H9 (cell line): Measurements from ENCODE around the gene ZRANB1. TPM values are rescaled to one million over a fixed set of nuclear protein-coding genes. Genes with fewer than 3 reads are reported as not detected.
A peak's percentile ranks its signal among the peaks of the same experiment; 100 is the strongest.

ENCODE experiments used
- DNase-seq: peaks from one replicate; pipeline ENCODE4 v3.0.0-alpha.2; 2017
- H2AFZ ChIP-seq: one replicate; pipeline ENCODE4 v1.6.1; 2013; ENCODE audit warnings: mild to moderate bottlenecking, low read length, control low read depth, moderate library complexity
- H2AK5ac ChIP-seq: 2 replicates; pipeline ENCODE4 v1.6.1; 2013; ENCODE audit warnings: low read length, control low read depth, mixed read lengths; ENCODE audit not compliant: insufficient read length
- H2BK120ac ChIP-seq: one replicate; pipeline ENCODE4 v1.6.1; 2013; ENCODE audit warnings: low read depth, mild to moderate bottlenecking, low read length, control low read depth, inconsistent platforms; ENCODE audit not compliant: poor library complexity, severe bottlenecking
- H2BK12ac ChIP-seq: 2 replicates; pipeline ENCODE4 v1.6.1; 2013; ENCODE audit warnings: low read length, control low read depth, mixed read lengths, low read depth; ENCODE audit not compliant: insufficient read length
- H2BK15ac ChIP-seq: 2 replicates; pipeline ENCODE4 v1.6.1; 2013; ENCODE audit warnings: low read depth, low read length, control low read depth
- H2BK20ac ChIP-seq: one replicate; pipeline ENCODE4 v1.6.1; 2013; ENCODE audit warnings: low read depth, mild to moderate bottlenecking, low read length, control low read depth, inconsistent platforms; ENCODE audit not compliant: poor library complexity, severe bottlenecking
- H2BK5ac ChIP-seq: 2 replicates; pipeline ENCODE4 v1.6.1; 2013; ENCODE audit warnings: low read length, control low read depth, mixed read lengths; ENCODE audit not compliant: insufficient read length
- H3K14ac ChIP-seq: 2 replicates; pipeline ENCODE4 v1.6.1; 2013; ENCODE audit warnings: low read length, control low read depth; ENCODE audit not compliant: insufficient read depth
- H3K18ac ChIP-seq: 2 replicates; pipeline ENCODE4 v1.6.1; 2013; ENCODE audit warnings: low read depth, mild to moderate bottlenecking, mixed read lengths, low read length, control low read depth; ENCODE audit not compliant: insufficient read length
- H3K23ac ChIP-seq: 2 replicates; pipeline ENCODE4 v1.6.1; 2013; ENCODE audit warnings: low read length, control low read depth, mixed read lengths, low read depth; ENCODE audit not compliant: insufficient read length
- H3K23me2 ChIP-seq: 2 replicates; pipeline ENCODE4 v1.6.1; 2013; ENCODE audit warnings: low read depth, mild to moderate bottlenecking, mixed read lengths, low read length, control low read depth; ENCODE audit not compliant: insufficient read length, poor library complexity, severe bottlenecking
- H3K27ac ChIP-seq: 2 replicates; pipeline ENCODE4 v1.5.1; 2013; ENCODE audit warnings: low read length, control low read depth, mixed read lengths, low read depth; ENCODE audit not compliant: insufficient read length
- H3K27me3 ChIP-seq: 2 replicates; pipeline ENCODE4 v1.6.1; 2013; ENCODE audit warnings: low read length, control low read depth, inconsistent platforms; ENCODE audit not compliant: insufficient read depth
- H3K4ac ChIP-seq: 2 replicates; pipeline ENCODE4 v1.6.1; 2013; ENCODE audit warnings: low read depth, mild to moderate bottlenecking, control low read depth, inconsistent platforms, low read length, moderate library complexity
- H3K4me1 ChIP-seq: 2 replicates; pipeline ENCODE4 v1.6.1; 2013; ENCODE audit warnings: low read length, control low read depth, inconsistent platforms; ENCODE audit not compliant: insufficient read depth
- H3K4me2 ChIP-seq: 2 replicates; pipeline ENCODE4 v1.6.1; 2013; ENCODE audit warnings: low read length, control low read depth, mixed read lengths; ENCODE audit not compliant: insufficient read length, insufficient read depth
- H3K56ac ChIP-seq: 2 replicates; pipeline ENCODE4 v1.6.1; 2013; ENCODE audit warnings: low read depth, mild to moderate bottlenecking, mixed read lengths, low read length, control low read depth; ENCODE audit not compliant: insufficient read length
- H3K79me1 ChIP-seq: 2 replicates; pipeline ENCODE4 v1.6.1; 2013; ENCODE audit warnings: low read depth, mild to moderate bottlenecking, moderate library complexity, low read length, control low read depth, inconsistent platforms; ENCODE audit not compliant: insufficient read depth, poor library complexity, severe bottlenecking
- H3K79me2 ChIP-seq: 2 replicates; pipeline ENCODE4 v1.6.1; 2013; ENCODE audit warnings: low read length, control low read depth, inconsistent platforms; ENCODE audit not compliant: insufficient read depth
- H3K9ac ChIP-seq: 2 replicates; pipeline ENCODE4 v1.6.1; 2013; ENCODE audit warnings: low read length, control low read depth, mixed read lengths; ENCODE audit not compliant: insufficient read length; ENCODE audit errors: extremely low read depth
- H3K9me3 ChIP-seq: one replicate; pipeline ENCODE4 v1.6.1; 2013; ENCODE audit warnings: low read depth, low read length, inconsistent platforms; ENCODE audit not compliant: control insufficient read depth
- H3T11ph ChIP-seq: one replicate; pipeline ENCODE4 v1.6.1; 2013; ENCODE audit warnings: mild to moderate bottlenecking, low read length, control low read depth, inconsistent platforms
- H4K20me1 ChIP-seq: one replicate; pipeline ENCODE4 v1.6.1; 2013; ENCODE audit not compliant: control insufficient read depth, insufficient read length, insufficient read depth
- H4K5ac ChIP-seq: 2 replicates; pipeline ENCODE4 v1.6.1; 2013; ENCODE audit warnings: low read depth, mild to moderate bottlenecking, mixed read lengths, low read length, control low read depth; ENCODE audit not compliant: insufficient read length
- H4K8ac ChIP-seq: replicated peaks from 2 replicates; pipeline ENCODE4 v1.6.1; 2013; ENCODE audit warnings: low read length, control low read depth, mixed read lengths, low read depth; ENCODE audit not compliant: insufficient read length
- H4K91ac ChIP-seq: 2 replicates; pipeline ENCODE4 v1.6.1; 2013; ENCODE audit warnings: low read depth, mild to moderate bottlenecking, moderate library complexity, mixed read lengths, low read length, control low read depth; ENCODE audit not compliant: insufficient read length
- H3K27ac Mint-ChIP-seq, 3 experiments: 2 replicates in 2 of 3; 3 replicates in 1 of 3; pipeline ENCODE4 v1.8.0; 2020 to 2021; ENCODE audit warnings: mixed read lengths in 3 of 3, mild to moderate bottlenecking in 1 of 3, moderate library complexity in 1 of 3
- H3K27me3 Mint-ChIP-seq: 2 replicates; pipeline ENCODE4 v1.8.0; 2021; ENCODE audit warnings: low read depth, mild to moderate bottlenecking, moderate library complexity, mixed read lengths
- H3K36me3 Mint-ChIP-seq, 3 experiments: 2 replicates in 2 of 3; 3 replicates in 1 of 3; pipeline ENCODE4 v1.8.0; 2020 to 2021; ENCODE audit warnings: low read depth in 3 of 3, mixed read lengths in 3 of 3; ENCODE audit not compliant: insufficient read depth in 1 of 3
- H3K4me1 Mint-ChIP-seq, 2 experiments: 2 replicates each; pipeline ENCODE4 v1.8.0; 2020; ENCODE audit warnings: mixed read lengths in 2 of 2
- H3K4me3 Mint-ChIP-seq, 2 experiments: 2 replicates in 1 of 2; 3 replicates in 1 of 2; pipeline ENCODE4 v1.8.0; 2020 to 2021; ENCODE audit warnings: mild to moderate bottlenecking in 2 of 2, mixed read lengths in 2 of 2, moderate library complexity in 1 of 2
- H3K9me3 Mint-ChIP-seq, 2 experiments: 2 replicates in 1 of 2; 3 replicates in 1 of 2; pipeline ENCODE4 v1.8.0; 2020; ENCODE audit warnings: mild to moderate bottlenecking in 2 of 2, mixed read lengths in 2 of 2, moderate library complexity in 1 of 2
- CTCF ChIP-seq: fragments of 200-600 bp; sonication (generic); conservative IDR thresholded peaks from 3 replicates; pipeline ENCODE4 v1.8.0; 2021; ENCODE audit warnings: antibody characterized with exemption, mild to moderate bottlenecking
- WGBS: extraction: QIAGEN DNeasy Blood & Tissue Kit; methylation state at CpG from one replicate; pipeline ENCODE4 v1.1.7; 2013; ENCODE audit warnings: missing lambda C conversion rate, low lambda C conversion rate, mixed read lengths; ENCODE audit not compliant: insufficient read length; ENCODE audit errors: extremely low coverage; 5-methylcytosine and 5-hydroxymethylcytosine counted together
- total RNA-seq: library from RNA; stranded (reverse); gene quantifications from 2 replicates; pipeline ENCODE4 v1.2.1, GENCODE V29; 2021

The ZRANB1 gene
- total RNA-seq, 1 experiment from 2014 or later: 17.4 TPM

- Histone ChIP-seq H3K79me2 (peaks cover 58% of the 10 kb centered on the region; the same call in 1 of the 2 replicates), H3K23ac (no peak overlapping the region), H2AK5ac (no peak overlapping the region), H3K79me1 (peaks cover 12% of the 10 kb centered on the region), H4K91ac (no peak overlapping the region), H3T11ph (no peak overlapping the region), H2AFZ (no peak overlapping the region), H4K20me1 (no peaks in the 10 kb centered on the region), H3K23me2 (no peaks in the 10 kb centered on the region), H2BK5ac (no peak overlapping the region), H2BK20ac (no peak overlapping the region), H3K27me3 (no peaks in the 10 kb centered on the region), H3K4ac (no peak overlapping the region), H2BK120ac (no peak overlapping the region), H3K56ac (no peak overlapping the region), H4K8ac (no peak overlapping the region), H2BK15ac (no peak overlapping the region), H3K9me3 (no peaks in the 10 kb centered on the region), H3K9ac (no peak overlapping the region), H3K14ac (no peak overlapping the region; the same call in 1 of the 2 replicates), H4K5ac (no peak overlapping the region), H3K4me1 (peaks cover 4% of the 10 kb centered on the region; the same call in 1 of the 2 replicates), H3K27ac (no peak overlapping the region), H3K4me2 (no peak overlapping the region), H2BK12ac (no peak overlapping the region), H3K18ac (no peak overlapping the region)
- no peak for TF ChIP-seq CTCF
- no peak for DNase-seq
- peaks cover 4% of the 10 kb centered on the region for H3K27me3 Mint-ChIP-seq
- no peak overlapping the region for H3K4me3 Mint-ChIP-seq
- no CpG with 5 or more reads among the region's 21 CpGs for WGBS
- peaks cover 69 to 83% (median 81%) of the 10 kb centered on the region in 3 experiments for H3K36me3 Mint-ChIP-seq
- peaks cover 19 to 20% of the 10 kb centered on the region in 2 experiments for H3K9me3 Mint-ChIP-seq
- peaks cover 18 to 34% of the 10 kb centered on the region in 2 experiments for H3K4me1 Mint-ChIP-seq
- H3K27ac Mint-ChIP-seq: 0 out of 7 replicates have a peak overlapping the region, but pooled peaks of 1 of the 3 experiments have one; percentile 84
Measured at GRCh38 chr10:125023255-125023654, 81.3 kb downstream of the ZRANB1 start.
